Panc1 (cell line): ENCODE results near the gene COL6A3. TPM values are rescaled to one million over a fixed set of nuclear protein-coding genes. Genes with fewer than 3 reads are reported as not detected.

Experiments used
- ATAC-seq: fragments of 200-7000 bp; cut with Tn5 transposase; 2 replicates; pipeline ENCODE4 v1.9.1; 2020; ENCODE audit warnings: mild to moderate bottlenecking, moderate library complexity
- BruUV-seq: library from RNA; stranded (reverse); fragments of 400-500 nt; replicated peaks from 2 replicates; lab custom pipeline; 2021; lab: Mats Ljungman, UMichigan
- CTCF ChIA-PET: fragments of 300-600 bp; sonication (Branson Sonifier 250); formaldehyde crosslinking; loops from one replicate; lab custom pipeline; 2022; ENCODE audit warnings: antibody characterized with exemption; lab: Charles Lee
- POLR2A ChIA-PET: fragments of 300-600 bp; sonication (Branson Sonifier 250); formaldehyde crosslinking; loops from one replicate; lab custom pipeline; 2022; ENCODE audit warnings: antibody characterized with exemption; lab: Charles Lee
- DNase-seq: peaks from one replicate; pipeline ENCODE4 v3.0.0-alpha.2; 2010; ENCODE audit warnings: low read depth, low spot score
- H3K27ac ChIP-seq: 2 replicates; pipeline ENCODE4 v1.5.1; 2011; ENCODE audit warnings: mild to moderate bottlenecking, low read length, inconsistent platforms
- H3K27me3 ChIP-seq: fragments of 200-500 bp; sonication (Bioruptor generic); 2 replicates; pipeline ENCODE4 v1.6.0; 2014; ENCODE audit warnings: low read length, inconsistent platforms; ENCODE audit not compliant: control insufficient read depth, insufficient read depth
- H3K36me3 ChIP-seq: fragments of 200-500 bp; sonication (Bioruptor generic); 2 replicates; pipeline ENCODE4 v1.5.1; 2014; ENCODE audit warnings: inconsistent platforms, mild to moderate bottlenecking, low read length, moderate library complexity; ENCODE audit not compliant: control insufficient read depth, insufficient read depth
- H3K4me1 ChIP-seq: 2 replicates; pipeline ENCODE4 v1.5.1; 2011; ENCODE audit warnings: inconsistent platforms, mild to moderate bottlenecking, low read length, moderate library complexity; ENCODE audit not compliant: control insufficient read depth, insufficient read depth
- H3K4me3 ChIP-seq, 2 experiments: 2 replicates each; pipeline ENCODE4 v1.5.1; 2011 to 2012; ENCODE audit warnings: low read depth in 2 of 2, low read length in 2 of 2, mild to moderate bottlenecking in 2 of 2, inconsistent platforms in 1 of 2, moderate library complexity in 1 of 2
- H3K9me3 ChIP-seq: fragments of 200-500 bp; sonication (Bioruptor generic); 2 replicates; pipeline ENCODE4 v1.5.1; 2014; ENCODE audit warnings: low read depth, mild to moderate bottlenecking, inconsistent platforms, low read length, moderate library complexity; ENCODE audit not compliant: control insufficient read depth, insufficient read depth
- POLR2AphosphoS5 ChIP-seq: IDR thresholded peaks from 2 replicates; pipeline ENCODE4 v1.6.1; 2012; ENCODE audit warnings: mild to moderate bottlenecking, low read depth, low read length, moderate library complexity
- SIN3A ChIP-seq: IDR thresholded peaks from 2 replicates; pipeline ENCODE4 v1.6.1; 2012; ENCODE audit warnings: low read depth, mild to moderate bottlenecking, low read length, moderate library complexity, borderline replicate concordance; ENCODE audit not compliant: insufficient read depth
- TCF7L2 ChIP-seq: IDR thresholded peaks from 2 replicates; pipeline ENCODE4 v1.6.1; 2011; ENCODE audit warnings: mild to moderate bottlenecking, low read depth, low read length, inconsistent platforms
- in situ Hi-C: cut with HindIII; loops from 2 replicates; pipeline ENCODE4 v1.10.0; 2016; ENCODE audit warnings: low sequenced_read_pairs, low pct_unique_long_range_greater_than_20kb
- intact Hi-C: fragments of 100-400 bp; cut with micrococcal nuclease; formaldehyde crosslinking; loops from one replicate; pipeline ENCODE4 v1.10.0; 2022; ENCODE audit not compliant: unreplicated experiment
- total RNA-seq: library from RNA; stranded (reverse); gene quantifications from one replicate; pipeline ENCODE4 v1.2.1, GENCODE V29; 2021; ENCODE audit not compliant: unreplicated experiment
- TF ChIP-seq, protein P1 (sequence below), 2 experiments: IDR thresholded peaks; 2 replicates each; pipeline ENCODE4 v1.6.1; 2011 to 2012; ENCODE audit warnings: low read depth in 2 of 2, control low read depth in 1 of 2, low read length in 1 of 2, mild to moderate bottlenecking in 1 of 2, moderate library complexity in 1 of 2; ENCODE audit not compliant: insufficient read depth in 1 of 2
- TF ChIP-seq, protein P2 (sequence below): fragments of 450-650 bp; IDR thresholded peaks from 2 replicates; pipeline ENCODE4 v1.5.1; 2017; ENCODE audit warnings: mild to moderate bottlenecking

Gene COL6A3
- total RNA-seq, 1 experiment from 2014 or later: 0.69 TPM

DNA sequence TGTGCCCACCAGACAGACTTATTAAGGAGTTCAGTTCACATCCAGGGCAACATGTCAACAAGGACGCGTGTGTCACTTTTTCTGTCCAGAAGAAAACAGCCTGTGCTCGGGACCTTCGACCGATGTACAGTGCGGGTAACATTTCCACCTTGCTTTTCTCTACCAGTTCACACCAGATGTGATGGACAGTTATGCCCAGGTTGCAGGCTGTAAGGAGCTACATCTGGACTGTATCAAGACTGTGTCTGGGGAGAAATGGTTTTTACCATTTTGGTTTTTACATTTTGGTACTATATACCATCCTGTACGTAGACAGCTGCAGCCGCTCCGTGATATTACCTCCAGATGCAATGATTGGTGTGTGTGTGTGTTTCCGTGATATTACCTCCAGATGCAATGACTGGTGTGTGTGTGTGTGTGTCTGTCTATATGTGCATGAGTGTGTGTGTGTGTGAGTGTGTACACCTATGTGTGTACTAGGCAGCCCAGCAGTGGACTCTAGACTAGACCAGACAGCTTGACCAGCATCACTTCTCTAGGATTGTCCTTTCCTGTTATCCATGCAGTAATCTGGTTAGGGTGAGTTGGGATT lies 118.0 kb downstream of the COL6A3 start:
- ChIA-PET CTCF (no interaction called here), POLR2A (interaction anchor here (0.5 kb wide), 1 partner anchor 22 kb away, joined by 8 read pairs; no protein-coding TSS in a partner anchor)
- H3K36me3 ChIP-seq: no peaks in the 10 kb centered on the region
- no TSS peak for BruUV-seq
- DNase-seq (no peak), ATAC-seq (0 out of 2 replicates have a peak, but pooled peaks have one; percentile 13)
- no peaks in the 10 kb centered on the region for H3K27me3 ChIP-seq
- in situ Hi-C loops (no loop called here), intact Hi-C loops (no loop called here)
- TF ChIP-seq TCF7L2: no peak
- TF ChIP-seq POLR2AphosphoS5: peak; percentile 38; the same call in 1 of the 2 replicates
- TF ChIP-seq SIN3A: no peak
- H3K4me3 ChIP-seq: no peak overlapping the region
- peak overlapping the region; percentile 64; the same call in 1 of the 2 replicates for H3K27ac ChIP-seq
- peaks cover 16% of the 10 kb centered on the region for H3K4me1 ChIP-seq
- H3K9me3 ChIP-seq: no peaks in the 10 kb centered on the region

DNA sequence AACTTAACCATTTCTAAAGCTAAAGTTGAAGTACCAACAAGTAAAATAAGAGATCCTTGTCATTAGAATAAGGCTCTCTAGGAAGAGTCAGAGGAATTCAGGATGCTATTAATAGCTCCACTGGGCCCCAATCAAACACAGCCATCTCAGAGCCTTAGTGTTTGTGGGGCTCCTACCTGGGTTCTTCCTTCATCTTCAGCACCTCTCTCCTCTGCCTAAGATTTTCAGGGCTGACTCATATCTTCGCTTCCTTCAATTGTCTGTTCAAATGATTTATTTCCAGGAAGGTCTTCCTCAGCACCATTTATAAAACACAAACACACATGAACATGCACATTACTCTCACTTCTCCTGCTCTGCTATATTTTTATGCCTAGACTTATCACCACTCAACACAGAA lies 119.5 kb downstream of the COL6A3 start:
- H3K4me3 ChIP-seq: no peak overlapping the region
- BruUV-seq: no TSS peak
- DNase-seq: no peak
- ChIA-PET CTCF (no interaction called here), POLR2A (no interaction called here)
- no peaks in the 10 kb centered on the region for H3K9me3 ChIP-seq
- peaks cover 30% of the 10 kb centered on the region for H3K4me1 ChIP-seq
- ATAC-seq: no peak
- TF ChIP-seq TCF7L2 (no peak), SIN3A (no peak), POLR2AphosphoS5 (no peak)
- no peaks in the 10 kb centered on the region for H3K36me3 ChIP-seq
- H3K27me3 ChIP-seq: no peaks in the 10 kb centered on the region
- no peak overlapping the region; the same call in 1 of the 2 replicates for H3K27ac ChIP-seq
- intact Hi-C loops: no loop called here
- in situ Hi-C loops: no loop called here

DNA sequence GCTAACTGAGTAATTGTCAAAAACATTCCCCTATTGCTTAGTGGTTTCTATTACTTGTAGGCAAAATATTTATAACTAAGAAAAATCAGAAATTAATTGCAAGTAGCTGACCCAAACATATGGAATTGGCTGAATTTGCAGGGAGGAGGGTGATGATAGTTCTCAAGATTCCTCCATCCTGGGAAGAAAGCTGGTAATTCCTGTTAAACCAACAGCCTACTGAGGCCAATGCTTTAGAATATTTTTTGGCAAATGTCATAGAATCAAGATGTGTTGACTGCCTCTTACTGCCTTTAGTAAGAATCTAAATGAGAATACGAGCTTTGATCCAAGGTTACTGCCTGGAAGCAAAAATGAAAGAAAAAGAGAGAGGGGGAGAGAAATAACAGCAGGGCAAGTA lies 120.0 kb downstream of the COL6A3 start:
- BruUV-seq: no TSS peak
- no peak overlapping the region for H3K4me3 ChIP-seq
- TF ChIP-seq, protein P1, sequence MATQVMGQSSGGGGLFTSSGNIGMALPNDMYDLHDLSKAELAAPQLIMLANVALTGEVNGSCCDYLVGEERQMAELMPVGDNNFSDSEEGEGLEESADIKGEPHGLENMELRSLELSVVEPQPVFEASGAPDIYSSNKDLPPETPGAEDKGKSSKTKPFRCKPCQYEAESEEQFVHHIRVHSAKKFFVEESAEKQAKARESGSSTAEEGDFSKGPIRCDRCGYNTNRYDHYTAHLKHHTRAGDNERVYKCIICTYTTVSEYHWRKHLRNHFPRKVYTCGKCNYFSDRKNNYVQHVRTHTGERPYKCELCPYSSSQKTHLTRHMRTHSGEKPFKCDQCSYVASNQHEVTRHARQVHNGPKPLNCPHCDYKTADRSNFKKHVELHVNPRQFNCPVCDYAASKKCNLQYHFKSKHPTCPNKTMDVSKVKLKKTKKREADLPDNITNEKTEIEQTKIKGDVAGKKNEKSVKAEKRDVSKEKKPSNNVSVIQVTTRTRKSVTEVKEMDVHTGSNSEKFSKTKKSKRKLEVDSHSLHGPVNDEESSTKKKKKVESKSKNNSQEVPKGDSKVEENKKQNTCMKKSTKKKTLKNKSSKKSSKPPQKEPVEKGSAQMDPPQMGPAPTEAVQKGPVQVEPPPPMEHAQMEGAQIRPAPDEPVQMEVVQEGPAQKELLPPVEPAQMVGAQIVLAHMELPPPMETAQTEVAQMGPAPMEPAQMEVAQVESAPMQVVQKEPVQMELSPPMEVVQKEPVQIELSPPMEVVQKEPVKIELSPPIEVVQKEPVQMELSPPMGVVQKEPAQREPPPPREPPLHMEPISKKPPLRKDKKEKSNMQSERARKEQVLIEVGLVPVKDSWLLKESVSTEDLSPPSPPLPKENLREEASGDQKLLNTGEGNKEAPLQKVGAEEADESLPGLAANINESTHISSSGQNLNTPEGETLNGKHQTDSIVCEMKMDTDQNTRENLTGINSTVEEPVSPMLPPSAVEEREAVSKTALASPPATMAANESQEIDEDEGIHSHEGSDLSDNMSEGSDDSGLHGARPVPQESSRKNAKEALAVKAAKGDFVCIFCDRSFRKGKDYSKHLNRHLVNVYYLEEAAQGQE (IDR thresholded peaks at IDR 0.05; ENCODE audit: insufficient read depth in 1 of 2, low read depth in 2 of 2, low read length in 1 of 2): no peak
- no peak for TF ChIP-seq TCF7L2
- no peak for TF ChIP-seq SIN3A
- TF ChIP-seq, protein P2, sequence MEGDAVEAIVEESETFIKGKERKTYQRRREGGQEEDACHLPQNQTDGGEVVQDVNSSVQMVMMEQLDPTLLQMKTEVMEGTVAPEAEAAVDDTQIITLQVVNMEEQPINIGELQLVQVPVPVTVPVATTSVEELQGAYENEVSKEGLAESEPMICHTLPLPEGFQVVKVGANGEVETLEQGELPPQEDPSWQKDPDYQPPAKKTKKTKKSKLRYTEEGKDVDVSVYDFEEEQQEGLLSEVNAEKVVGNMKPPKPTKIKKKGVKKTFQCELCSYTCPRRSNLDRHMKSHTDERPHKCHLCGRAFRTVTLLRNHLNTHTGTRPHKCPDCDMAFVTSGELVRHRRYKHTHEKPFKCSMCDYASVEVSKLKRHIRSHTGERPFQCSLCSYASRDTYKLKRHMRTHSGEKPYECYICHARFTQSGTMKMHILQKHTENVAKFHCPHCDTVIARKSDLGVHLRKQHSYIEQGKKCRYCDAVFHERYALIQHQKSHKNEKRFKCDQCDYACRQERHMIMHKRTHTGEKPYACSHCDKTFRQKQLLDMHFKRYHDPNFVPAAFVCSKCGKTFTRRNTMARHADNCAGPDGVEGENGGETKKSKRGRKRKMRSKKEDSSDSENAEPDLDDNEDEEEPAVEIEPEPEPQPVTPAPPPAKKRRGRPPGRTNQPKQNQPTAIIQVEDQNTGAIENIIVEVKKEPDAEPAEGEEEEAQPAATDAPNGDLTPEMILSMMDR: no peak
- no peak for TF ChIP-seq POLR2AphosphoS5
- POLR2A ChIA-PET: no interaction called here
- intact Hi-C loops (no loop called here), in situ Hi-C loops (no loop called here)
- no peak for DNase-seq
- no peaks in the 10 kb centered on the region for H3K9me3 ChIP-seq
- H3K27ac ChIP-seq: peak overlapping the region; percentile 82
- H3K27me3 ChIP-seq: no peaks in the 10 kb centered on the region
- H3K36me3 ChIP-seq: no peaks in the 10 kb centered on the region
- peaks cover 32% of the 10 kb centered on the region for H3K4me1 ChIP-seq
- CTCF ChIA-PET: interaction anchor here (0.6 kb wide), 1 partner anchor 160 kb away, joined by 3 read pairs; no protein-coding TSS in a partner anchor
- ATAC-seq: no peak
